Stimulated activated CD4-positive, alpha-beta T cell treated with anti-CD3 and anti-CD28 coated beads, Interleukin-2, amount 100 ng/mL, for 24 hours (primary cell): Measurements from ENCODE around the gene CRIP1.

Experiments used
- DNase-seq, 2 donors: peaks; one replicate each; pipeline ENCODE4 v3.0.0-alpha.2; 2020

Gene CRIP1

GRCh38 chr14:105452963-105453362 lies 33.7 kb upstream of the CRIP1 start:
- no peak for DNase-seq

GRCh38 chr14:105453847-105454246 lies 32.8 kb upstream of the CRIP1 start:
- DNase-seq = no peak

- DNase-seq = no peak
Measured at GRCh38 chr14:105455086-105455640, 31.5 kb upstream of the CRIP1 start.

- no peak for DNase-seq
Measured at GRCh38 chr14:105455766-105456660, 30.7 kb upstream of the CRIP1 start.

GRCh38 chr14:105456736-105457617 lies 29.7 kb upstream of the CRIP1 start:
- DNase-seq = no peak

GRCh38 chr14:105458010-105458409 lies 28.7 kb upstream of the CRIP1 start:
- no peak for DNase-seq

- DNase-seq = no peak
Measured at GRCh38 chr14:105458571-105458970, 28.1 kb upstream of the CRIP1 start.

- DNase-seq = no peak
Measured at GRCh38 chr14:105460116-105460515, 26.6 kb upstream of the CRIP1 start.

GRCh38 chr14:105460616-105461015 lies 26.1 kb upstream of the CRIP1 start:
- DNase-seq = no peak

GRCh38 chr14:105461903-105462302 lies 24.8 kb upstream of the CRIP1 start:
- DNase-seq = no peak

- DNase-seq = no peak
Measured at GRCh38 chr14:105464501-105464900, 22.2 kb upstream of the CRIP1 start.

GRCh38 chr14:105465209-105466031 lies 21.3 kb upstream of the CRIP1 start:
- no peak for DNase-seq

- no peak for DNase-seq
Measured at GRCh38 chr14:105466531-105467248, 20.0 kb upstream of the CRIP1 start.

- DNase-seq = no peak
Measured at GRCh38 chr14:105467249-105467941, 19.3 kb upstream of the CRIP1 start.

- DNase-seq = no peak
Measured at GRCh38 chr14:105467942-105468471, 18.7 kb upstream of the CRIP1 start.

GRCh38 chr14:105468621-105469241 lies 18.0 kb upstream of the CRIP1 start:
- no peak for DNase-seq

- no peak for DNase-seq
Measured at GRCh38 chr14:105469456-105470349, 17.0 kb upstream of the CRIP1 start.

GRCh38 chr14:105470350-105471296 lies 16.1 kb upstream of the CRIP1 start:
- DNase-seq = no peak
